GF-D8 (cell line): ENCODE results near the gene AGBL1.

Experiments used
- DNase-seq: peaks from one replicate; lab custom pipeline; 2025; lab: John Stamatoyannopoulos, UW

AGBL1 gene

DNA sequence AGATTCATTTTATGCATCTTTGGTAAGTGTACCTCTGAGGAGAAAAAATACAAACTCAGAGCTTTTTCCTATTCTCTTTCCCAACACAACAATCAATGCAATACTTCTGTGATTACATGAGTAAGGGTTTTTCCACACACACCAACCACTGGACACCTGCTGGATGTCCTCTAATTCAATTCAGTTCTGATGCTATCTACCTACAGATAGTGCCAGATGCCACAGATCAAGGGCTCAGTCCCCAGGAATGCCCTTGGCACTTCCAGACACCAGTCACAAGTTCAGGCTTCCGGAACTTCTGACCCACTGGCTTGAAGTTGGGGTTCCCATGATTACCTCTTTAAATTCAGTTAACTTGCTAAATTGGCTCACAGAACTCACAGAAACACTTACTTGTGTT, 511.5 kb downstream of the AGBL1 start:
- no peak for DNase-seq

DNA sequence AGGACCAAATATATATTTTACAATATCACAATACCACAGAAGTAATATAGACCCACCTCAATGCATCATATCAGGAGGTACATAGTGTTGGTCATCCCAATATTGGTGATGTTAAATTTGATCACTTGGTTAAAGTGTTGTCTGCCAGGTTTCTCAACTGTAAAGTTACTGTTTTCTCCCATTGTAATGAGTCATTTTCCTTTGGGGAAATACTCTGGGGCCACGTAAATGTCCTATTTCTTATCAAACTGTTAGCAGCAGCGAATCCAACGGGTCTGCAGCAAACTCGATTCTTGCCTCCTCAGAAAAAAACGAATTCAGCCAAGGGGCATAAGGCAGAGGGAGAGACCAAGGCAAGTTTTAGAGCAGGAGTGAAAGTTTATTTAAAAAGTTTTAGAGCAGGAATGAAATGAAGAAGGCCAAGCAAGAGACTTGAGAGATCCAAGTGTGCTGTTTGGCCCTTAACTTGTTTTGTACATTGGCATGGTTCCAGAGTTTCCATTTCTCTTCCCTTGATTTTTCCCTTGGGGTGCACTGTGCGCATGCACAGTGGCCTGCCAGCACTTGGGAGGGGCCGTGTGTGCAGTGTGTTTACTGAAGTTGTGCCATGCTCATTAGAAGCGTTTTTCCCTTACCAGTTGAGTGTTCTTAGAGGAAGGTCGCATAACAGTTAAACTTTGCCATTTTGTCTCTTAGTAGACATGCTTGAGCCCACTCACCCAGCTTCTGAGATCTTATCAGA, 512.5 kb downstream of the AGBL1 start:
- no peak for DNase-seq

DNA sequence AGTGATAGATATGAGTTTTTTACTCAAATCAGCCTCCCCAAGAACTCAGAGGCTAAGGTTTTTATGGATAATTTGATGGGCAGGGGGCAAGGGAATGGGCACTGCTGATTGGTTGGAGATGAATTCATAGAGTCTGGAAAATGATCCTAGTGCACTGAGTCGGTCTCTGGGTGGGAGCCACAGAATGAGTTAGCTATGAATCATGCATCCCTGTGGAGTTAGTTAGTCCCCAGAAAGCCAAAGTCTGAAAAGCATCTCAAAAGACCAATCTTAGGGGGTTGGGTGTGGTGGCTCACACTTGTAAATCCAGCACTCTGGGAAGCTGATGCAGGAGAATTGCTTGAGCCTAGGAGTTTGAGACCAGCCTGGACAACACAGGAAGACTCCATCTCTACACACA, 516.1 kb downstream of the AGBL1 start:
- no peak for DNase-seq

DNA sequence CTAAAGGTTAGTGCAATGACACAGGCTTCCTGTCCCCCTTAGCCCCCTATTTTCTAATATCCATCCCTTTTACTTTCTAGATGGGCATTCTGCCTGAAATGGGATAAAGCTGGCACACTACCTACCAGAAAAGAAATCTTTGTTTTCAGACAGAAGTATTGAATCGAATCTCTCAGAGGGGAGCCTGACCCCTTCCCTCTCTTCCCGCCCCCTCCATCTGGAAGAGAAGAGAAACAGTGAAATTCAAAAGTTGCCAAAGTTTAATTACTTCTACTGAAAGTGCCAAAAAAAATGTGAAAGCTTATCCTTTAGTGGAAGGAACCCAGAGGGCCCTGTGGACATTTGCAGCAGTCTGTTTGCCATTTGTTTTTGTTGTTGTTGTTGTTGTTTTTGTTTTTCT, 523.8 kb downstream of the AGBL1 start:
- DNase-seq = no peak

DNA sequence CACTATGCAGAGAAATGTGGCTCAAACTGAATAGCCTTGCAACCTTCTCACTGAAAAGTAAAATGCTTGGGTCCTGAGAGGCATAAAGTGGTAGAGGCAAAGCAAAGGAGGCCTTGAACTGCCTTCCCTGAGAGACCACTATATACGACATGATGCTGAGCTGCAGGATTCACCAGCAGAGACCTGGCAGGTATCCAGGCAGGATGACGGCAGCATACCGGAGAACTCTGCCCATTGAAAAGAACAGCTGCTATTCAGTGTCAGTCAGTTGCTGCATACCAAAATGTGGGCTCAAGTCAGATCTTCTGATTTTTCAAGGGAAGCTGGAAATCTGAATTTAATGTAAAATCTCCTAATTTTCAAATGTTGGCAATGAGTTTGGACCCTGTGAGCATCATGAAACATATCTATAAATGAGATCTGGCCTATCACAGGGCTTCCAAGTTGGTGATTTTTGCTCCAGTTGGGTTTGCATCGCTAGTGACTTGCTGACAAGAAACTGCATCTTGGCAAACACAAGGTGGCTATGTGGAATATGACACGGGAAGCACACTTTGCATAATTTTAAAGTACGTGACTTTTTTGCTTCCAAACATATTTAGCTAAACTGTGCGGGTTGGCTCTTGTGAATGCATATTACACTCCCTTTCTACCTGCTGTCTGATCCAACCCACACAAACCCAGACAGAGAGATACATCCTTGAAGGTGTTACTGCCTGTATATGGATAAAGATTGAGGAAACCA, 529.0 kb downstream of the AGBL1 start:
- DNase-seq = no peak

DNA sequence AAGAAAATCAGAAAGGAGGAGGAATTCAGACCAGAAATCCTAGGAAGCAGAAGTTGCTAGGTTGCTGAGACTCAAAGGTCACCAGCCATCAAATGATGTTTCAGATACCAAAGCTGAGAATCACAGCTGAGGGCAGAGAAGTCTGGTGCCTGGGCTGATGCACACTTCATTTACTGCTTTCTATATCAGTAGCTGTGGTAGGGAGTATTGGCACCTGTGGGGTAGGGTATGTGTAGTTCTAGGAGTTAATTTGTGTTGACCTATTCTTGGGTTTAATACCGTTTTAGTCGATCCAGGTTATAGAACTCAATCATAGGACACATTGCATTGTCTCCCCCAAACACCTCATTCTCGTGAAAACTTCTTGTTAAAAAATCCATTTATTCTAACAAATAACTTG, 529.6 kb downstream of the AGBL1 start:
- no peak for DNase-seq

DNA sequence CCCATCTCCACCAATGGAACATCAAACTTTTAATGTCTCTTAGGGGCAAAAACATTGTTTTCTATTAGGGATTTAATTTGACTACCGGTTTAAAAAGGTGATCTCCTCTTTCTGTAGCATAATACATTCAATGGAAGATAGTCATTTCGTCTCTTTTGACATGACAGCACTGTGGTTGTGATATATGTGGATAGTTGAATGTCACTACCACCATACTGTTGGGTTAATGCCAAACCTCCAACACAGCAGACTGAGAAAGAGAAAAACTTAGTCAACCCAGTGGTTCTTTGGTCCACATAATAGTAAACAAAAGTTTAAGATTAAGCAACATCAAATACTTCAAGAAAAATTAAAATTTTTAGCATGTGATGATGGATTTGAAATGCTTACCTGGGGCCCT, 530.4 kb downstream of the AGBL1 start:
- DNase-seq = no peak

DNA sequence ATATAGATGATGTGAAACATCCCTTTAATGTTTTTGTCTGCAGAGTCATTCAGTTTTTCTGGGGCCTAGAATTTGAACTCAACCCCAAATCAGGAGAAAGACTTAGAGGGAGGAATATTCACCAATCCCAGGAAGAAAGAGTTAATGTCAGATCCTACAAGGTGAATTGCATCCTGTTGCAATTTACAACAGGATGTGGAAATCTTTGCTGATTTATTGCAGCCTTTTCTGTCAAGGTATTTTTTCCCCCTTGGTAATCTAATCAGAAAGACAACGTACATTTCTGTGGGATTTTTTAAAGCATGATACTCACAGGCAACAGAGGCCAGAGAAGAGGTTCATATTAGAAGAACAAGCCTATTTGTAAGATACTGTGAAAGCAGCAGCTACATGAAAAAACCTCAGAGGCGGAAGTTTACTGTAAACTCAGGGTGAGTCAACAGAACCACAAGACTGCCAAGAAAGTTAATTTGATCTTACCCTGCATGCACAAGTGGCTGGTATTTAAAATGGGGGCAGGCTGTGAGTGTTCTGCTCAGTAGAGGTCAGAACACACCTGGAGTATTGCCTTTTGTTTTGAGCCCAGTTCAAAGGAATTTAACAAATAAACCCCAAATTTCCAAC, 531.9 kb downstream of the AGBL1 start:
- no peak for DNase-seq

DNA sequence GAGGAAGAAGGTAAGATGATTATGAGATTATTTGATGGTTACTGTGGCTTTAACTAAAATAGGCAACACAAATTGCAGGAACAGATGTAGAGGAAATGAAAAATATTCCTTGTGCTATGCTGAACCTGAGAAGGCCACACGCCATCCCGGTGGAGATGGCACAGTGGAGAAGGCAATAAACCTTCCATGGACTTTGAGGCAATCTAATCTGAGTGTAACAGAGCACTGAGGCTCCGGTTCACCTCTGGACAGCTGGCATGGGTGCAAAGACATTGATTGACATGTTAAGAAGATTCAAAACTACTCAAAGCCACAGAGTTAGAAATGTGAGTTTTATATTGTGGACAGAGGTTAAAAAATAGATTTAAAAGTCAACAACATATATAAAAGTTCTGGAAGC, 535.7 kb downstream of the AGBL1 start:
- no peak for DNase-seq

DNA sequence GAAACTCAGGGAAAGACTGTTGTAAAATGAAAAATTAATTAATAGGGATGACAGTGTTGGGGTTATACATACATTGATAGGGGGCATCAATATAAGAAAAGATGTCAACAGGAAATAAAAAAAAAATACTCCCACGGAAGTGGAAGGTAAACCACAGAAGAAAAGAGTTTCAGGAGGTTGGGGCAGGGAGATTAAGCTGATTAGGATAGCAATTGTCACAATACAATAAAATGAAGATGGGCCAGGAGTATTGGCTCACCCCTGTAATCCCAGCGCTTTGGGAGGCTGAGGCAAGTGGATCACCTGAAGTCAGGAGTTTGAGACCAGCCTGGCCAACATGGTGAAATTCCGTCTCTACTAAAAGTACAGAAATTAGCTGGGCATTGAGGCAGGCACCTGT, 536.1 kb downstream of the AGBL1 start:
- DNase-seq = no peak

DNA sequence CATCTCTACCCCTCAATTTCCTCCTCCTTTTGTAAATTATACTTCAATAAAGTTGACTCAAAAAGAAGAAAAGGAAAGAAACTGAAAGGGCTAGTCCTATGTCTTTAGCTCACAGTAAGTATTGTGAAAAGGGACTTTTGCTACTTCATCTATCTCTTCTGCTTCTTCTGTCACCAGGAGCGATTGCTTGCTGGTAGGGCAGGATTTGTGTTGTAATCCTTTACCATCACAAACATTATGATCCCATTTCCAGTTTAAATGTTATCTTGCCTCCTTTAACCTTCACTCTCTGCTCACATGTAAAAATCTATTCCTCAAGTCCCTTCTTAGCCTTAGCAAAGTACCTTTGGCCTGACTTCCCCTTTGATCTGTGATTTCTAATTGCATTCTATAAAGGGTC, 537.1 kb downstream of the AGBL1 start:
- no peak for DNase-seq

DNA sequence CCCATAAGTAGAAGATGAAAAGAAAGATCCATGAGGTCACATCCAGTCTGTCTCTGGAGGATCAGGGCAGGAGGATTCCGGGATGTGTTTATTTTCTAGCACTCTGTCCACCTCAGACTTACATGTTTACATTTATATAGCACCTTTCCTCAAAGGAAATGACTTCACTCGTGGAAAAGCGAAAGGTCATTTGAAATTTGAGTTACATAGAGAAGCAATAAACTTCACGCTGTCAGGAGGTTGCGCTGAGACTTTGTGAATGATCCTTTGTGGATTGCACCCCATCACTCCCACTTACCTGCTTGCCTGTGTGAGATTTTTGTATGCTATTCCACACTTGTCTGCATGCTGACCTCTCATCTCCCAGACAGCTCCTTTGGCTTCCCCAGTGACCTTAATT, 540.5 kb downstream of the AGBL1 start:
- DNase-seq = no peak

DNA sequence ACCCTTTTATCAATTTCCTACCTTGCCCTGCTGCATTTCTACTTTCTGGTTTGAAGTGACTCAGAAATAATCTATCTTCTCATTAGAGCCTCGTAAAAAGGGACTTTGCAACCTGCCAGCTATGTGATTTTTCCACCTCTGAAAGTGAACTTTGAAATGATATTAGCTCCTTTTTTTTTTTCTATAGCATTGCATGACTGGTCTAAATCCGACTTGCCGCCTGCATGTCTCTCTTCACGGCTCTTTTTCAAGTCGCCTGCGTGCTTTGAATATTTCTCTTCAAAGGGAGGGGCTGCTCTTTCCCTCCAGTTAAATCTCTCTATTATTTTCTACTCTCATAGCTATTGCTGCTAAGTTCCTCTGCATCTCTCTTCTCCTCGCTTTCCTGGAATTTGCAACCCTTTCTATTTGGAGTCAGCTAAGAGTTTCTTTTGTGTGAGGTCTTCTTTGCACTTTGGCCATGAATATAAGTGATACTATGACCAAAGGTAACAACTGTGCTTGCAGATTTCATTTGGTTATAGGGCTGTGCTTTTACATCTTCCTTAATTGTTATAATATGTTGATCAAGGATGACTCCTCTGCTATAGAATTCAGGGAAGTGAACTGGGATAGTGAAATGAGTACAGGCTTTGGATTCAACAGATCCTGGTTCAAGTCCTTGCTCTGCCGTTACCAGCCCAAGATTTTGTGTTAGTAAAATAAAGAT, 541.1 kb downstream of the AGBL1 start:
- no peak for DNase-seq

DNA sequence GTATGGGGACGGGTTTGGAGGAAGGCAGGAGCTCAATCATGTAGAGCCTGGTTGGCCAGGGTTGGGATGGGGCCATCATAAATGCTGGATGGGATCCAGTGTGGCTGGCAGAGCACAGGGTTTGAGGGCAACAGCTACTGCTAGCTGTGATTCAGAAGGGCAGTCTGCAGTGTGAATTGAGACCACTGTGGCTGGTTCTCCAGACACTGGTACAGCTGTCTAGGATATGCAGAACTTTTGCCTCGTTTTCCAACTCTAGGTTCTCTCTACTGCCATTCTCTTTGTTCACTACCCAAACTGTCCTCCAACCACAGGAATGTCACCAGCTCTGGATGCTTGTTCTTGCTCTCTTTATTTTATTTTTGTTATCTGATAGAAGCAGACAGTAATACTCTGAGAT, 543.6 kb downstream of the AGBL1 start:
- DNase-seq = no peak

DNA sequence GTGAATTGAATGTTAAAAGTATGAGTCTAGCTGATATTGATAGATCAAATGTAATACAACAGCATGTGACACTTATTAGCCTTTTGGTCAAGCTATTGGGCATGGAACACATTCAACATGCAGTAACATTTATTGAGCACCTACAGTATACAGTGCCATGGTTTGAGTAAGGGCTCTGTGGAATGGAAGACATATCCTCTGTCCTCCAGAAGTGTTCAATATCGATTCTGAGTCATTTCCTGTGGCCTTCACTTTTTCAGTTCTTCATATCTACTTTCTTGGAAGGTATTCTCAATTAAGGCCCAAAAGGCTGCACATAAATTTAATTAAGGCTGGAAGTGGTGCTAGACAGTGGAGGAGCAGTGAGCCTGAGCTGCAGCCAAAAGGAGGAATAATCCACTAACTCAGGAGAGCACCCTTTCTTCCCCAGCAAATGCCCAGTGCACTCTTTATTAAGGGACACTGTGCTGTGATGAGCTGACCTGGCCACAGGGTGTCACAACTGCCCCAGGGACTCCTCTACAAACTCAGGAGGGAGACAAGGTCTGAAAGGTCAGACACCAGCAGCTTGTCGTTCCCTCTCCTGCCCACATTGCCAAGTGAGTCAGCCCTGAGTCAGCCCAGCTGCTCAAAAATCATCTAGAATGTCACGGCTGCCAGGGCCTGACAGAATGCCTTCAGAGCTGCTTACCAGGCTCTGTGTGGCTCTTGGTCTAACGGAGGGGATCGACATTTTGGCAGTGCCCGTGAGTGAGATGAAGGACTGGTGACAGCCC, 544.8 kb downstream of the AGBL1 start:
- DNase-seq = no peak

DNA sequence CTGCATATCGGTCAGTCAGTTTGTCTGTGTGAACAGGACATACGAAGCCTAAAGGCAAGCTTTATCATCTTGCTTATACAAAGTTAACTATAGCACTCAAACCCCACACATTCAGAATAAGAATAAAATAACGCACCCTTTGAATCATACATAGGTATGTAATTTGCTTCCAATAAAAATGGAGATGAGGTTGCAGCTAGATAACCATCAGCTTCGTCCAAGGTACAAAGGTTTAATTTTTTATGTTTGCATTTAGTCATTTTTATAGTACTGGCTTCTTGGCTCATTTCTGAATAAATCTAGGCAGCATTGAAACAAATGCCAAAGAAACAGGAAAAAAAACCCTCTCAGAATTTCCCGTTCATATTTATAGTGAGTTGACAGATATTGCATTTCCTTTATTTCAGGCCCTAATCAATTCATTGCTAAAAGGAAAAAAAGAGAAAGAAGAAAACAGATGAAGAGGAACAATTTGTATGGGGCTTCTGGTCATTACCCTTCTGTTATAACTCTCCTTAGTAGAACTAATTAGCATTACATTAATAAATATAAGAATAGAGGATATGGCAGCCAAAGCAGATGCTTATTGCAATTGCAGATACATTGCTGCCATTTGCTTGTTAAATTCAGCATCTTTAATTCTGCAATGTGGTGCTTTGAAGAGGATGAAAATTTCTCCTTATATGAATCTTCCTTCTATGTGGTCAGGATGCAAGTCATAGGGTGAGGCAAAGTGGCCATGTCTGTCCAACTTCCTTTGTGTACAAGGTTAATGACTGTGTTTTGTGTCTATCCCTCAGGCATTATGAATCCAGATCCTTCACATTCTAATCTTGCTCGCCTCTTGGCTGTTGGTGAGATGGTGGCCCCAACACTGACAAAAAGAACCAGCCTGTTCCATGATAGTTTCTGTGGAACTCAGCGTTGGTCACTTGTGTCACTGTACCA, 550.0 kb downstream of the AGBL1 start:
- no peak for DNase-seq

DNA sequence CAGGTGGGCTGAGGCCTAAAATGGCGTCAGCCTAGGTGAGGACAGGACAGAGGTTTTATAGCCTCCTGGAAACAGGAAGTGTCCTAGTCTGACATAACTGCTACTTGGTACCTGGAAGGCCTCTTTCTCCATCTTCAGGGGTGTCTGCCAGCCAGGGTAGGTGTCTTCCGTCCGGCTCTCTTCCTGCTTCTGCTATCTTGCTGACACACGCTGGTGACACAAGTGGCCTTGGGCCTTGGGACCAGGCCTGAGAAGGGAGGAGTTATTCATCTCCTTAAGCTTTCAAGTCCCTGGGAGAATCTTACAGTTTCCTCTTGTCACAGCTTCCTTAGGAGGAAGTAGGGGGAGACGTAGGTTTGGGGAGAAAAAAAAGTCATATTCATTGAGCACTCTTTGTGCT, 551.3 kb downstream of the AGBL1 start:
- no peak for DNase-seq

DNA sequence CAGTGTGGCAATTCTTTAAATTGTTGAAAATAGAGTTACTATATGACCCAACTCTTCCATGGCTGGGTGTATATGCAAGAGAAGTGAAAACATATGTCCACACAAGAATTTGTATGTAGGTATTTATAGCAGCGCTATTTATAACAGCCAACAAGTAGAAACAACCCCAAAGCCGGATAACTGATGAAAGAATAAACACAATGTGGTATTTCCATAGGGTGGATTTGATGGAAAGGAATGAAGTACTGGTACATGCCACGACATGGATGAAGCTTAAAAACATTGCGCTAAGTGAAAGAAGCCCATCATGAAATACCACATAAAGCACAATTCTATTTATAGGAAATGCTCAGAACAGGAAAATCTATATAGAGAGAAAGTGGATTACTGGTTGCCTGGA, 554.5 kb downstream of the AGBL1 start:
- DNase-seq = no peak

DNA sequence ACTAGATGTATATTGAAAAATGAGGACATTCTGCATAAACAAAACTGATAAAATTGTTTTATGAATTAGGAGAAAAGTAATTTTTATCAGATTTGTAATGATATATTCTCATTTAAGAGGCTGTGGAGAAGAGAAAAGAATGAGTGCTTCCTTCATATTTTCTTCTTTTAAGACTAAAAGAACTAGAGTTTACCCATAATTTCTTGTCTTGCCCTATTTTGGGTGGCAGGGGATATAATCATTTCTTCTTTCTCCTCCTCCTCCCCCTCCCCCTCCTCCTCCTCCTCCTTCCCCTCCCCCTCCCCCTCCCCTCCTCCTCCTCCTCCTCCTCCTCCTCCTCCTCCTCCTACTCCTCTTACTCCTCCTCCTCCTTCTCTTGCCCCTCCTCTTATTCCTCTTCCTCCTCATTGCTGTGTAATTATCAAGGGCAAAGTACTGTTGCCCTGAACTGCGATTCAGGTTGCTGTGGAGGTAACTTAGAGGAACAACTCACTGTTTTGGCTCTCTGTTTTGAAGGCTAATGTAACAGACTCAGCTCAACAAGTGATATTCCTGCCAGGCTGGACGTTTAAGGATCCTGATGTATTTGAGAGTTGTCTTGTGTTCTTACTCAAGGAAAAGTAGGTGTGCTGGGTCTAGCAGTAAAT, 555.4 kb downstream of the AGBL1 start:
- no peak for DNase-seq

DNA sequence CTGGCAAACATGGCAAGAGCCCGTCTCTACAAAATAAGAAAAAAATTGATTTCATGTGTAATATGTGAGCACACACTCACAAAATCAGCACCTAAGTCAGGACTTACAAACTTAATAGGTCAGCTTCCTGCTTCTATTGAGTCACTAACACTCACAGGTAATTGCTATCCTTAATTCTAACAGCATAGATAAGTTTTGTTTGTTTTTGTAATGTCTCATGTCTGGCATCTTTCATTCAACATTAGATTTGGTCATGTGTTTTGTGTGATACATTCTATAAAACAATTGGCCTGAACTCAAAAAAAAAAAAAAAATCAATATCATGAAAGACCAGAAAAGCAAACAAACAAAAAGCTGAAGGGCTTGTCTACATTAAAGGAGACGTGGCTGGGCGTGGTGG, 564.7 kb downstream of the AGBL1 start:
- DNase-seq = no peak
